Adrenal gland (tissue), 12 donors: ENCODE results near the gene TOX2. TPM values are rescaled to one million over a fixed set of nuclear protein-coding genes. Genes with fewer than 3 reads are reported as not detected.

Source experiments
- DNase-seq, 7 donors: peaks; one replicate each; pipeline ENCODE4 v3.0.0-alpha.2; 2019 to 2020
- H3K27ac ChIP-seq, 5 donors: fragments of 200-600 bp; sonication (generic) in 4 of 5; 1 replicate in 3 of 5; 2 replicates in 2 of 5; pipeline versions ENCODE4 v1.5.1 to v1.8.0; 2016 to 2020; ENCODE audit warnings: mild to moderate bottlenecking in 1 of 5
- H3K27me3 ChIP-seq: fragments of 200-600 bp; 2 replicates; pipeline ENCODE4 v1.8.0; 2021
- H3K36me3 ChIP-seq, 2 donors: fragments of 200-600 bp; replicated peaks in 1 of 2; 1 replicate in 1 of 2; 2 replicates in 1 of 2; pipeline versions ENCODE4 v1.5.1 to v1.8.0; 2018 to 2022
- H3K4me1 ChIP-seq, 2 donors: fragments of 200-600 bp; replicated peaks in 1 of 2; 1 replicate in 1 of 2; 2 replicates in 1 of 2; pipeline versions ENCODE4 v1.5.1 to v1.8.0; 2018 to 2021
- H3K4me3 ChIP-seq, 4 donors: fragments of 200-600 bp; sonication (generic) in 3 of 4; one replicate each; pipeline ENCODE4 v1.5.1; 2016 to 2018
- H3K9me3 ChIP-seq, 3 donors: fragments of 200-600 bp; sonication (generic) in 1 of 3; replicated peaks in 1 of 3; 1 replicate in 2 of 3; 2 replicates in 1 of 3; pipeline versions ENCODE4 v1.5.1 to v1.8.0; 2016 to 2021
- POLR2A ChIP-seq, 2 donors: fragments of 450-650 bp; IDR thresholded peaks; one replicate each; pipeline ENCODE4 v1.6.1; 2017; ENCODE audit warnings: antibody characterized with exemption in 2 of 2, mild to moderate bottlenecking in 2 of 2, moderate library complexity in 1 of 2
- WGBS, 4 donors: extraction: QIAGEN DNeasy Blood & Tissue Kit in 2 of 4; methylation state at CpG; one replicate each; pipeline versions ENCODE4 v1.1.5 to v1.1.7; 2013 to 2017; 5-methylcytosine and 5-hydroxymethylcytosine counted together
- intact Hi-C, 2 donors: fragments of 100-400 bp; cut with DNase I; formaldehyde crosslinking; loops; one replicate each; pipeline versions ENCODE4 v1.14.1 to v1.15.0; 2022 to 2023
- polyA plus RNA-seq, 3 donors: library from polyadenylated mRNA; stranded (reverse); fragments of 200-250 nt in 2 of 3; fragments of 350-450 nt in 1 of 3; fragmentation: Illumina TruSeq in 1 of 3; extraction: RNeasy Lipid Tissue Mini Kit (QIAGEN cat#74804) in 1 of 3; gene quantifications; one replicate each; pipeline ENCODE4 v1.2.3, GENCODE V29; 2013 to 2014
- total RNA-seq, 9 donors: library from RNA; depleted of rRNA in 4 of 9; stranded (reverse); fragments of >200 nt in 4 of 9; fragments of 120-200 nt in 1 of 9; fragmentation: NEBNext Ultra II Directional in 1 of 9; extraction: Animal tissue kit (Norgen Biotek cat#: 25700) in 1 of 9; gene quantifications; one replicate each; pipeline versions ENCODE4 v1.1.0 to v1.2.4, GENCODE V29; 2013 to 2023
- TF ChIP-seq, protein P1 (sequence below), 6 experiments: fragments of 450-650 bp in 4 of 6; fragments of 200-600 bp in 2 of 6; sonication (generic) in 1 of 6; IDR thresholded peaks; 1 replicate in 5 of 6; 2 replicates in 1 of 6; pipeline versions ENCODE4 v1.5.1 to v1.8.0; 2016 to 2021; ENCODE audit warnings: antibody characterized with exemption in 6 of 6, mild to moderate bottlenecking in 2 of 6, moderate library complexity in 1 of 6
- donor health status: healthy with polysubstance abuse.
- donor health status: Bipolar disorder and iron deficiency.
- donor health status: DM: yes; HTN: yes; CAD: no.
- donor health status: DM: no; HTN: no; CAD: no.
- donor health status: DM: no; HTN: no; CAD: no.
- donor health status: DM: yes; HTN: yes; CAD: no.

TOX2 gene
- total and polyA plus RNA-seq, 12 donors = 0.33 to 7.6 (median 2.8) TPM

DNA sequence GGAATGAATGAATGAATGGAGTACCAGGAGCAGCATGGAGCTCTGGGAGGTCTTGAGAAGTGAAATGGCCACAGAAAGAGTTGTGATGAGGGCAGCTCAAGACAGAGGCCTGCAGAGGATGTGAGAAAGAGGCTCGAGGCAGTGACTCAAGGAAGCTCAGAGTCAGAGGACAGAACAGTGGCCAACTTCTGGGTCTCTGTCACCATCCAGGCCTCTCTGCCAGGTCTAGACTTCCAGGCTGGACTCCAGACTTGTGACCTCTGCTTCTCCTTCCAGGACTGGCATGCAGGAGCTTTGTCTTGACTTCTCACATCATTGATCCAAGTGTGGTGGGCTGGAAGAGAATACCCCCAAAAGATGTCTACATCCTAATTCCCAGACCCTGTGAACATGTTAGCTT is 119.8 kb downstream of the TOX2 start:
- Histone ChIP-seq H3K36me3 (no peaks in the 10 kb centered on the region), H3K4me1 (no peaks in the 10 kb centered on the region), H3K9me3 (no peaks in the 10 kb centered on the region), H3K27me3 (peaks cover 12% of the 10 kb centered on the region), H3K27ac (no peak overlapping the region), H3K4me3 (no peak overlapping the region)
- 67 to 88% (median 77%) methylated on average over 1 of the region's 1 CpG for WGBS, 4 donors
- DNase-seq = peak in 2 of 7 donors; percentile 0 to 7
- TF ChIP-seq, protein P1, sequence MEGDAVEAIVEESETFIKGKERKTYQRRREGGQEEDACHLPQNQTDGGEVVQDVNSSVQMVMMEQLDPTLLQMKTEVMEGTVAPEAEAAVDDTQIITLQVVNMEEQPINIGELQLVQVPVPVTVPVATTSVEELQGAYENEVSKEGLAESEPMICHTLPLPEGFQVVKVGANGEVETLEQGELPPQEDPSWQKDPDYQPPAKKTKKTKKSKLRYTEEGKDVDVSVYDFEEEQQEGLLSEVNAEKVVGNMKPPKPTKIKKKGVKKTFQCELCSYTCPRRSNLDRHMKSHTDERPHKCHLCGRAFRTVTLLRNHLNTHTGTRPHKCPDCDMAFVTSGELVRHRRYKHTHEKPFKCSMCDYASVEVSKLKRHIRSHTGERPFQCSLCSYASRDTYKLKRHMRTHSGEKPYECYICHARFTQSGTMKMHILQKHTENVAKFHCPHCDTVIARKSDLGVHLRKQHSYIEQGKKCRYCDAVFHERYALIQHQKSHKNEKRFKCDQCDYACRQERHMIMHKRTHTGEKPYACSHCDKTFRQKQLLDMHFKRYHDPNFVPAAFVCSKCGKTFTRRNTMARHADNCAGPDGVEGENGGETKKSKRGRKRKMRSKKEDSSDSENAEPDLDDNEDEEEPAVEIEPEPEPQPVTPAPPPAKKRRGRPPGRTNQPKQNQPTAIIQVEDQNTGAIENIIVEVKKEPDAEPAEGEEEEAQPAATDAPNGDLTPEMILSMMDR (IDR thresholded peaks at IDR 0.05) = no peak
- no peak for TF ChIP-seq POLR2A (IDR thresholded peaks at IDR 0.05)
- intact Hi-C loops = no loop called here

DNA sequence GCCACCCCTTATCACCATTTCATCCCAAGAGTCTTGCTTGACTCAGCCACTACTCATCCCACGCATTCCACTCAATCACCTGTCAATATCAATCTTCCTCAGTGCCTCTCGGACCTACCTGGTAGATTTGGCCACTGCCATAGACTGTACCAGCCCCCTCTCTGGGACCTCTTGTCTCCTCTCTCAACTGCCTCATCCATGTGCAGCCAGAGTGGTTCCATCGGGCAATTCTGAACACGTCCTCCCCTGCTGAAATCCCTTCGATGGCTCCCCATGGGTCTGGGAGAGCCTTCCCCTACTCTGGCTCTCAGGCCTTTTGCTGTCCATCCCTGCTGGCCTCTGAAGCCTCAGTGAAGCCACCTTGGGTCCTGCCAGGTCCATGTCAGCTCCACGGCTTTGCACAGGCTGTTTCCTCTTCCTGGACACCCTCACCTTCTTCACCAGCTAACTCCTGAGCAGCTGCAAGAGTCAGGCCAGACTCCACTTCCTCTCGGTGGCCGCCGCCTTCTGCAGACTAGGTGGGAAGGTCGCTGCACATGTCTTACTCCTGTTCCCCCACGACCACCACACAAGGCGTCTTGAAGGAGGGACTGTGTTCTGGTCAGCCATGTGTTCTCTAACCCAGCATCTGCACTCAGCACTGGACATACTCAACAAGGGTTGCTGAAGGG is 120.4 kb downstream of the TOX2 start:
- peak in 2 of 7 donors; percentile 7 to 30 for DNase-seq
- TF ChIP-seq, protein P1 (IDR thresholded peaks at IDR 0.05) = no peak
- no peak for TF ChIP-seq POLR2A (IDR thresholded peaks at IDR 0.05)
- H3K9me3 ChIP-seq = no peaks in the 10 kb centered on the region
- no peaks in the 10 kb centered on the region for H3K36me3 ChIP-seq
- 71 to 80% (median 74%) methylated on average over 9 to 12 of the region's 12 CpGs for WGBS, 4 donors
- H3K27ac ChIP-seq = no peak overlapping the region
- peaks cover 12% of the 10 kb centered on the region for H3K27me3 ChIP-seq
- H3K4me3 ChIP-seq = no peak overlapping the region
- no peaks in the 10 kb centered on the region for H3K4me1 ChIP-seq
- intact Hi-C loops = no loop called here

DNA sequence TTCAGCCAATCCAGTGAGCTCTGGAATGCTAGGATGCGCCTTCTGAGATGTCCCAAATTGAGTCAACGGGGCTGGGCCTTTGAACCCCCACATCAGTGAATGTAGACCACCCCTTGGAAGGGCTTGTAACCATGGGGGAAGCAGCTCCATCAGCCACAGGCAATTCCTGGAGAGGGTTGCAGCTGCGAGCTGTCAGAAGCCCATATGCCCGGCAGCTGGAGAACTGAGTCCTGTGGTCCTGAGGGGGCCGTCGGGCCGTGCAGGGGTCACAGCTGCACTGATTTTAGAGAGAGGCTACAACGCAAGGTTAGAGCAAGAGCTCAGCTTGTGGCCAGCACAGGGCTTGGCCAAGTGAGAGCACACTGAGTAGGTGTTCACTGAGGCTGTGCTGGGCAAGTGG is 121.3 kb downstream of the TOX2 start:
- Histone ChIP-seq H3K4me1 (no peaks in the 10 kb centered on the region), H3K4me3 (no peak overlapping the region), H3K9me3 (no peaks in the 10 kb centered on the region), H3K27me3 (peaks cover 12% of the 10 kb centered on the region), H3K27ac (no peak overlapping the region), H3K36me3 (no peaks in the 10 kb centered on the region)
- TF ChIP-seq, protein P1 (IDR thresholded peaks at IDR 0.05) = no peak
- no peak for TF ChIP-seq POLR2A (IDR thresholded peaks at IDR 0.05)
- 67 to 84% (median 75%) methylated on average over 7 to 8 of the region's 8 CpGs for WGBS, 4 donors
- peak in 2 of 7 donors; percentile 6 to 23 for DNase-seq
- intact Hi-C loops = no loop called here

DNA sequence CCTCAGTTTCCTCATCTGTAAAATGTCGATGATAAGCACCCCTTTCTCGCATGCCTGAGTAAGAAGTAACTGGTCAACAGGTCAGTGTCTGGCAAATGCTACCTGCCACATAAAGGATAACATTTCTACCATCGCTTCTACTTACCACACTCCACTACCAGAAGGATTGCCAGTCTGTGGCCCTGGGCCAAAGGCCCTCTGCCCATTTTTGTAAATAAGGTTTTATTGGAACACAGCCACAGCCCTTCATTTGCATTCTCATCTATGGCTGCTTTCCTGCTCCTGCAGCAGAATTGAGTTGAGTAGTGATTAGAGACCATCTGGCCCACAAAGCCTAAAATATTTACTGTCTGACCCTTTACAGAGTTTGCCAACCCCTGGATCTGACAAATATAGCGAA is 121.8 kb downstream of the TOX2 start:
- no peak overlapping the region for H3K27ac ChIP-seq
- H3K4me3 ChIP-seq = no peak overlapping the region
- intact Hi-C loops = no loop called here
- TF ChIP-seq, protein P1 (IDR thresholded peaks at IDR 0.05) = no peak
- TF ChIP-seq POLR2A (IDR thresholded peaks at IDR 0.05) = no peak
- H3K36me3 ChIP-seq = no peaks in the 10 kb centered on the region
- no peaks in the 10 kb centered on the region for H3K4me1 ChIP-seq
- 82 to 89% (median 85%) methylated on average over 4 of the region's 4 CpGs for WGBS, 4 donors
- H3K27me3 ChIP-seq = peaks cover 12% of the 10 kb centered on the region
- DNase-seq = peak in 2 of 7 donors; percentile 1 to 35
- H3K9me3 ChIP-seq = no peaks in the 10 kb centered on the region
